Astrocyte (in vitro differentiated cells and primary cell): ENCODE data around the gene CFAP20. TPM values are rescaled to one million over a fixed set of nuclear protein-coding genes. Genes with fewer than 3 reads are reported as not detected.

Experiments
- DNase-seq: peaks from one replicate; pipeline ENCODE4 v3.0.0-alpha.2; 2010; ENCODE audit warnings: low read depth
- FAIRE-seq: peaks from 2 replicates; lab custom pipeline; 2011; peaks lifted over from hg19 to GRCh38; lab: Jason Lieb, UNC
- H2AFZ ChIP-seq: 2 replicates; pipeline ENCODE4 v1.6.0; 2012; ENCODE audit warnings: low read depth, low read length, inconsistent platforms
- H3K27ac ChIP-seq: 2 replicates; pipeline ENCODE4 v1.5.1; 2011; ENCODE audit warnings: low read depth, low read length, inconsistent platforms
- H3K27me3 ChIP-seq: 2 replicates; pipeline ENCODE4 v1.6.0; 2011; ENCODE audit warnings: low read length, inconsistent platforms; ENCODE audit not compliant: insufficient read depth
- H3K36me3 ChIP-seq: 2 replicates; pipeline ENCODE4 v1.5.1; 2011; ENCODE audit warnings: low read length, inconsistent platforms; ENCODE audit not compliant: insufficient read depth
- H3K4me1 ChIP-seq: 2 replicates; pipeline ENCODE4 v1.5.1; 2011; ENCODE audit warnings: low read length, inconsistent platforms; ENCODE audit not compliant: insufficient read depth
- H3K4me2 ChIP-seq: 2 replicates; pipeline ENCODE4 v1.6.0; 2012; ENCODE audit warnings: low read length, inconsistent platforms
- H3K4me3 ChIP-seq: 2 replicates; pipeline ENCODE4 v1.5.1; 2011; ENCODE audit warnings: low read depth, mild to moderate bottlenecking, low read length, inconsistent platforms; ENCODE audit not compliant: insufficient read depth
- H3K79me2 ChIP-seq: 2 replicates; pipeline ENCODE4 v1.6.0; 2012; ENCODE audit warnings: mild to moderate bottlenecking, low read length, inconsistent platforms; ENCODE audit not compliant: insufficient read depth
- H3K9ac ChIP-seq: 2 replicates; pipeline ENCODE4 v1.6.0; 2012; ENCODE audit warnings: mild to moderate bottlenecking, low read length, inconsistent platforms
- H3K9me3 ChIP-seq: 2 replicates; pipeline ENCODE4 v1.5.1; 2012; ENCODE audit warnings: low read depth, mild to moderate bottlenecking, low read length, inconsistent platforms; ENCODE audit not compliant: insufficient read depth
- H4K20me1 ChIP-seq: 2 replicates; pipeline ENCODE4 v1.6.0; 2012; ENCODE audit warnings: low read length, inconsistent platforms; ENCODE audit not compliant: insufficient read depth
- H3K27ac Mint-ChIP-seq: one replicate; pipeline ENCODE4 v1.8.0; 2021; ENCODE audit warnings: mild to moderate bottlenecking, mixed read lengths; ENCODE audit not compliant: unreplicated experiment
- H3K27me3 Mint-ChIP-seq: one replicate; pipeline ENCODE4 v1.8.0; 2021; ENCODE audit warnings: low read depth, mixed read lengths; ENCODE audit not compliant: unreplicated experiment
- H3K36me3 Mint-ChIP-seq: one replicate; pipeline ENCODE4 v1.8.0; 2021; ENCODE audit warnings: low read depth, mixed read lengths; ENCODE audit not compliant: unreplicated experiment
- H3K4me1 Mint-ChIP-seq: one replicate; pipeline ENCODE4 v1.8.0; 2021; ENCODE audit warnings: low read depth, mixed read lengths; ENCODE audit not compliant: unreplicated experiment
- H3K4me3 Mint-ChIP-seq: one replicate; pipeline ENCODE4 v1.8.0; 2021; ENCODE audit warnings: mild to moderate bottlenecking, moderate library complexity, mixed read lengths; ENCODE audit not compliant: unreplicated experiment
- H3K9me3 Mint-ChIP-seq: one replicate; pipeline ENCODE4 v1.8.0; 2021; ENCODE audit warnings: mild to moderate bottlenecking, mixed read lengths; ENCODE audit not compliant: unreplicated experiment
- EZH2 ChIP-seq: IDR thresholded peaks from 2 replicates; pipeline ENCODE4 v1.6.1; 2012; ENCODE audit warnings: mild to moderate bottlenecking, low read length, inconsistent platforms; ENCODE audit not compliant: insufficient read depth
- total RNA-seq: library from RNA; stranded (reverse); gene quantifications from 2 replicates; pipeline ENCODE4 v1.2.1, GENCODE V29; 2021
- TF ChIP-seq, protein P1 (sequence below): IDR thresholded peaks from 2 replicates; pipeline ENCODE4 v1.5.1; 2011; ENCODE audit warnings: low read depth, mild to moderate bottlenecking, inconsistent platforms, low read length, moderate library complexity; ENCODE audit not compliant: insufficient read depth

Gene CFAP20
- total RNA-seq, 1 donor from 2014 or later = 43.6 TPM

DNA sequence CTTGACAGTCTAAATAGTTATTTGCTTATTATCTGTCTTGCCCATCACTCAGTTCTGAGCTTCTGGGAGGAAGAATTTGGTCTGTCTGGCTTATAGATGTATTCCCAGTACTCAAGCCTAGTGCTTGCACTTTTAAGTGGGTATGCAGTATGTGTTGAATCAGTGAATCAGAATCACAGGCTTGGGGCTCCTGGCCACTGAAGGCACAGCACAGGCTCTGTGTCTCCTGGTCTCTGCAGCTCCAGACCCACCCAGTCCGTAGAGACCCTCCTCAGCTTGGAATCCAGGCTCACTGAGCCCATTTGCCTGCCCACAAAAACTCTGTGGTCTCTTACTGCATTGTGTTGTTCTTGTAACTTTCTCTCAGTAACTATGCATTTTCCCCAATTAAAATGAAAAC is 19.3 kb upstream of the CFAP20 start:
- FAIRE-seq (no peak), DNase-seq (no peak)
- Mint-ChIP-seq H3K4me1 (no peaks in the 10 kb centered on the region), H3K27me3 (peaks cover 9% of the 10 kb centered on the region), H3K27ac (no peak overlapping the region), H3K36me3 (no peaks in the 10 kb centered on the region), H3K9me3 (peaks cover 5% of the 10 kb centered on the region), H3K4me3 (no peak overlapping the region)
- H3K27me3 ChIP-seq = no peaks in the 10 kb centered on the region
- no peak overlapping the region for H3K4me2 ChIP-seq
- no peaks in the 10 kb centered on the region for H4K20me1 ChIP-seq
- no peak overlapping the region for H3K9ac ChIP-seq
- no peak overlapping the region for H3K4me3 ChIP-seq
- no peaks in the 10 kb centered on the region for H3K4me1 ChIP-seq
- H3K79me2 ChIP-seq = no peaks in the 10 kb centered on the region
- H3K9me3 ChIP-seq = no peaks in the 10 kb centered on the region
- H3K36me3 ChIP-seq = no peaks in the 10 kb centered on the region
- TF ChIP-seq EZH2 = no peak
- TF ChIP-seq, protein P1, sequence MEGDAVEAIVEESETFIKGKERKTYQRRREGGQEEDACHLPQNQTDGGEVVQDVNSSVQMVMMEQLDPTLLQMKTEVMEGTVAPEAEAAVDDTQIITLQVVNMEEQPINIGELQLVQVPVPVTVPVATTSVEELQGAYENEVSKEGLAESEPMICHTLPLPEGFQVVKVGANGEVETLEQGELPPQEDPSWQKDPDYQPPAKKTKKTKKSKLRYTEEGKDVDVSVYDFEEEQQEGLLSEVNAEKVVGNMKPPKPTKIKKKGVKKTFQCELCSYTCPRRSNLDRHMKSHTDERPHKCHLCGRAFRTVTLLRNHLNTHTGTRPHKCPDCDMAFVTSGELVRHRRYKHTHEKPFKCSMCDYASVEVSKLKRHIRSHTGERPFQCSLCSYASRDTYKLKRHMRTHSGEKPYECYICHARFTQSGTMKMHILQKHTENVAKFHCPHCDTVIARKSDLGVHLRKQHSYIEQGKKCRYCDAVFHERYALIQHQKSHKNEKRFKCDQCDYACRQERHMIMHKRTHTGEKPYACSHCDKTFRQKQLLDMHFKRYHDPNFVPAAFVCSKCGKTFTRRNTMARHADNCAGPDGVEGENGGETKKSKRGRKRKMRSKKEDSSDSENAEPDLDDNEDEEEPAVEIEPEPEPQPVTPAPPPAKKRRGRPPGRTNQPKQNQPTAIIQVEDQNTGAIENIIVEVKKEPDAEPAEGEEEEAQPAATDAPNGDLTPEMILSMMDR = no peak
- H3K27ac ChIP-seq = no peak overlapping the region
- no peak overlapping the region for H2AFZ ChIP-seq

DNA sequence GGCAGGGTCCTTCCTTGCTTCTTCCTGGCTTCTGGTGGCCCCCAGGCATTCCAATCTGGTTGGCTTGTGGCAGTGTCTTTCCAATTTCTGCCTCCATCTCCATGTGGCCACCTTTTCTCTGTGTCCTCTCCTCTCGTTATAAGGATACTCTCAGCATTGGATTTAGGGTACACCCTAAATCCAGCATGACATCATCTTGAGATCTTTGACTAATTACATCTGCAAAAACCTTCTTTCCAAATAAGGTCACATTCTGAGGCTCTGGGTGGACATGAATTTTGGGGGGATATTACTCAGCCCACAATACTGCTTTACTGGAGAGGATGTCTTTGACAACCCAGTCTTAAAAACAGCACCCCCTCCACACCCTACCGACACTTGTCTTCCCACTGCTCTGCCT is 18.9 kb upstream of the CFAP20 start:
- Mint-ChIP-seq H3K27ac (no peak overlapping the region), H3K9me3 (peaks cover 5% of the 10 kb centered on the region), H3K36me3 (no peaks in the 10 kb centered on the region), H3K4me1 (no peaks in the 10 kb centered on the region), H3K4me3 (no peak overlapping the region), H3K27me3 (peaks cover 9% of the 10 kb centered on the region)
- no peaks in the 10 kb centered on the region for H3K9me3 ChIP-seq
- no peak overlapping the region for H3K9ac ChIP-seq
- no peaks in the 10 kb centered on the region for H3K36me3 ChIP-seq
- H3K27ac ChIP-seq = no peak overlapping the region
- H2AFZ ChIP-seq = no peak overlapping the region
- H3K4me1 ChIP-seq = no peaks in the 10 kb centered on the region
- no peak overlapping the region for H3K4me3 ChIP-seq
- DNase-seq (no peak), FAIRE-seq (no peak)
- no peaks in the 10 kb centered on the region for H3K27me3 ChIP-seq
- TF ChIP-seq, protein P1 = no peak
- TF ChIP-seq EZH2 = no peak
- H4K20me1 ChIP-seq = no peaks in the 10 kb centered on the region
- no peaks in the 10 kb centered on the region for H3K79me2 ChIP-seq
- no peak overlapping the region for H3K4me2 ChIP-seq

DNA sequence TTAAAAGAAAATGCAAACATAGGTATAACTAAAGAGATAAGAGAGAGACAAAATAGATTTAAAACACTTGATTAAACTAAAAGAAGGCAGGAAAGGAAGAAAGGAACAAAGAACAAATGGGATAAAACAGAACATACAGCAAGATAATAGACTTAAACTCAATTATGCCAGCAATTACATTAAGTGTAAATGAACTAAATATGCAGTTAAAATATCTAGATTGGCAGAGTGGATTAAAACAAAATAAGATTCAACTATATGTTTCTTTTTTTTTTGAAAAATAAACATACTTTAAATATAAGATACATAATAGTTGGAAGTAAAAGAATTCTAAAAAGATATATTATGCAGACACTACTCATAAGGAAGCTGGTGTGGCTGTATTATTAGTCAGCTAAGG is 9.7 kb upstream of the CFAP20 start:
- no peak overlapping the region for H3K4me3 Mint-ChIP-seq
- Histone ChIP-seq H3K79me2 (no peaks in the 10 kb centered on the region), H3K4me2 (no peak overlapping the region), H3K4me3 (no peak overlapping the region), H3K27ac (no peak overlapping the region), H4K20me1 (no peaks in the 10 kb centered on the region), H3K9ac (no peak overlapping the region), H3K9me3 (no peaks in the 10 kb centered on the region), H3K27me3 (no peaks in the 10 kb centered on the region), H2AFZ (no peak overlapping the region), H3K4me1 (no peaks in the 10 kb centered on the region), H3K36me3 (no peaks in the 10 kb centered on the region)
- no peak overlapping the region for H3K27ac Mint-ChIP-seq
- no peaks in the 10 kb centered on the region for H3K4me1 Mint-ChIP-seq
- H3K36me3 Mint-ChIP-seq = peaks cover 2% of the 10 kb centered on the region
- DNase-seq (no peak), FAIRE-seq (no peak)
- peaks cover 8% of the 10 kb centered on the region for H3K9me3 Mint-ChIP-seq
- no peak for TF ChIP-seq EZH2
- TF ChIP-seq, protein P1 = no peak
- no peaks in the 10 kb centered on the region for H3K27me3 Mint-ChIP-seq
